Mammary epithelial cell (primary cell): ENCODE results near the gene RBM6.

Experiments
- CTCF ChIP-seq, 2 donors: IDR thresholded peaks in 1 of 2; conservative IDR thresholded peaks in 1 of 2; 2 replicates each; pipeline ENCODE4 v1.5.1; 2011 to 2012; ENCODE audit warnings: inconsistent platforms in 2 of 2, low read length in 2 of 2, mild to moderate bottlenecking in 2 of 2, control low read depth in 1 of 2, low read depth in 1 of 2; ENCODE audit not compliant: insufficient read depth in 1 of 2; ENCODE audit errors: extremely low read depth in 1 of 2
- EZH2 ChIP-seq: IDR thresholded peaks from 2 replicates; pipeline ENCODE4 v1.6.1; 2012; ENCODE audit warnings: low read length, inconsistent platforms, borderline replicate concordance

GRCh38 chr3:50126287-50127211, 186.6 kb downstream of the RBM6 start:
- TF ChIP-seq CTCF (conservative IDR thresholded peaks at IDR 0.05 in 1 of 2, IDR thresholded peaks at IDR 0.05 in 1 of 2; ENCODE audit: extremely low read depth in 1 of 2, insufficient read depth in 1 of 2, low read depth in 1 of 2, low read length in 2 of 2) (no peak), EZH2 (no peak)
